ENCODE results near the gene LRCH2.

- TF ChIP-seq EP300 (IDR thresholded peaks at IDR 0.05) (no peak), CTCF (IDR thresholded peaks at IDR 0.05) (no peak)
Measured at GRCh38 chrX:115269051-115269683, 35.3 kb upstream of the LRCH2 start.

Measured in suprapubic skin (tissue), 3 donors.